ENCODE measurements around the gene EPN2.

EPN2 gene

GRCh38 chr17:19332371-19333131 lies 95.4 kb downstream of the EPN2 start:
- DNase-seq (ENCODE audit: extremely low read depth, low read depth): no peak
- no peak for TF ChIP-seq CTCF (IDR thresholded peaks at IDR 0.05; ENCODE audit: low read depth, low read length, missing control alignments)
- no peak overlapping the region for H3K4me3 ChIP-seq (replicated peaks; ENCODE audit: low read depth, low read length)

- TF ChIP-seq CTCF (IDR thresholded peaks at IDR 0.05; ENCODE audit: low read depth, low read length, missing control alignments): no peak
Observed at GRCh38 chr17:19333132-19333440, 95.9 kb downstream of the EPN2 start.

GRCh38 chr17:19333736-19334290 lies 96.6 kb downstream of the EPN2 start:
- H3K4me3 ChIP-seq (replicated peaks; ENCODE audit: low read depth, low read length): no peak overlapping the region
- TF ChIP-seq CTCF (IDR thresholded peaks at IDR 0.05; ENCODE audit: low read depth, low read length, missing control alignments): no peak
- no peak for DNase-seq (ENCODE audit: extremely low read depth, low read depth)

More at GRCh38 chr17:19333132-19333440, 95.9 kb downstream of the EPN2 start:
- H3K4me3 ChIP-seq (replicated peaks; ENCODE audit: low read depth, low read length): no peak overlapping the region
- no peak for DNase-seq (ENCODE audit: extremely low read depth, low read depth)

GRCh38 chr17:19334331-19334730 lies 97.2 kb downstream of the EPN2 start:
- no peak for DNase-seq (ENCODE audit: extremely low read depth, low read depth)
- no peak for TF ChIP-seq CTCF (IDR thresholded peaks at IDR 0.05; ENCODE audit: low read depth, low read length, missing control alignments)
- H3K4me3 ChIP-seq (replicated peaks; ENCODE audit: low read depth, low read length): no peak overlapping the region

- no peak for DNase-seq (ENCODE audit: extremely low read depth, low read depth)
- TF ChIP-seq CTCF (IDR thresholded peaks at IDR 0.05; ENCODE audit: low read depth, low read length, missing control alignments): no peak
- no peak overlapping the region for H3K4me3 ChIP-seq (replicated peaks; ENCODE audit: low read depth, low read length)
Observed at GRCh38 chr17:19335951-19336631, 98.9 kb downstream of the EPN2 start.

- no peak overlapping the region for H3K4me3 ChIP-seq (replicated peaks; ENCODE audit: low read depth, low read length)
- DNase-seq (ENCODE audit: extremely low read depth, low read depth): no peak
- TF ChIP-seq CTCF (IDR thresholded peaks at IDR 0.05; ENCODE audit: low read depth, low read length, missing control alignments): peak; percentile 7
Observed at GRCh38 chr17:19336938-19337711, 100.0 kb downstream of the EPN2 start.

Data from HFF-Myc (cell line).